Measurements from ENCODE around the gene NKX6-1. TPM values are rescaled to one million over a fixed set of nuclear protein-coding genes. Genes with fewer than 3 reads are reported as not detected.

The NKX6-1 gene
- total RNA-seq (2022; extraction: Qiagen RNA extraction): 0.27 to 0.63 TPM (median 0.35 TPM) in 5 replicates

DNA sequence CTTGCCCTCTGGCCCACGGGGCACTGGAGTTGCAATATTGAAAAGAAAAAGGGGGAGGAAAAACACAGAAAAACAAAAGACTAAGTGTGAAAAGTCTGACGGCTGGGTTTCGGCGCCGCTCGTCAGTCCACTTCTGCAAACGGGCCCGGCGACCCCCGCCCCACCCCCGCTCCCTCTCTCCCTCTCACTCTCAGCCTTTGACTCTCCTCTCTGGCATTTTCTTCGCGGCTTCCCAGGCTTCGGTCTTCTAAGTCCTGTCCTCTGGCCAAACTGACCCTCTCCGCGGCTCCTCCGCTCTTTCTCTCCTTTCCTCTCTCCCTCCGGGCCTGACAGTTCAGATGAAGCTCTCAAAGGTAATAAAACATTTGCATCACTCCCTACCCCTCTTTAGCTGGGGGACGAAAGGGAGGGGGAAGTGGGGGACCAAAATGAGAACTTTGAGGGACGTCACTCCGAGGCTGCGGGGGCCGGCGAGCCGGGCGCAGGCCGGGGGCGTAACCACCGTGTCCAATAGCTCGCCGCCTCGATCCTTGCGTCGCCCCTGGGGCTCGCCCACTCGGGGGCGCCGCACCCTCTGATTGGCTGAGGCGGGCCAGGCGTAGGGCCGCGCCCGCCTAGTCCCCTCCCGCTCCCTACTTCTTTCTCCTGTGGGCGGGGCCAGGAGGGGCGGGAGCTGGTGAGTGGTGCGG lies at the start of gene NKX6-1:
Gene NKX6-1 (minus strand): TSS at position 358 of the 689 bp plus-strand sequence. CDS start 1,064 bp downstream, outside the sequence.

Other genes starting within 250 kb of the NKX6-1 start
- gene CDS1, start 83.8 kb upstream of the NKX6-1 start, total RNA-seq (2022; extraction: Qiagen RNA extraction): 0.53 to 0.98 TPM (median 0.65 TPM) in 5 replicates

Data from A549 treated with Mapracorat at 1 μM for 4 hours (cell line).